Measurements from ENCODE around the gene GGACT. TPM values are rescaled to one million over a fixed set of nuclear protein-coding genes. Genes with fewer than 3 reads are reported as not detected.

GGACT gene
- total and polyA plus RNA-seq, 2 experiments from 2014 or later: 0.70 to 5.6 TPM

DNA sequence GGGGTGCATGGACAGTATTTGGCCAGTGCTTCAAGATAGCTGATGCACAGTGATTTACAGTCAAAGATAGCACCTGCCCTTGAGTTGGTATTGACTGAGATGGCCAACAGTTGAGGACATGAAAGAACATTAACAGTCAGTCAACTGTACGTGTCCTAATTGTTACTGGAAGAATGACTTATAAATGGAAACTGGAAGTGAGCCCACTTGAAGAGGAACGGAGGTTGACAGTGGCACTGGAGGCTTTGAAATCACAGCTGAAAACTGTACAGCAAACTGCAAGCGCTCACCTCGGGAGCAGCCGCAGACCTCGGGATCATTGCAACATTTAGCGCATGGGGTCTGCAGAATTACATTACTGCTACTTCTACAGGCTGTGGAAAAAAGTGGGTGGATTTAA, 77.1 kb downstream of the GGACT start:
- TF ChIP-seq EZH2 (IDR thresholded peaks at IDR 0.05; ENCODE audit: borderline replicate concordance) (no peak), CTCF (IDR thresholded peaks at IDR 0.05; ENCODE audit: poor library complexity) (no peak), EZH2phosphoT487 (IDR thresholded peaks at IDR 0.05; ENCODE audit: low read depth, severe bottlenecking, unreplicated experiment) (no peak)
- H2AFZ ChIP-seq: no peak overlapping the region
- no peaks in the 10 kb centered on the region for H3K9me3 ChIP-seq (ENCODE audit: low read depth)
- no peak overlapping the region for H3K27ac ChIP-seq
- no peak for DNase-seq (ENCODE audit: low spot score)
- no peaks in the 10 kb centered on the region for H3K36me3 ChIP-seq (replicated peaks; ENCODE audit: insufficient read depth, low read depth)
- H3K79me2 ChIP-seq: no peaks in the 10 kb centered on the region
- WGBS (ENCODE audit: low lambda C conversion rate, missing lambda C conversion rate): 89% methylated on average over 7 of the region's 7 CpGs
- H3K4me1 ChIP-seq (ENCODE audit: insufficient read depth): no peaks in the 10 kb centered on the region
- H3K27me3 ChIP-seq: no peaks in the 10 kb centered on the region
- H3K9me2 ChIP-seq (replicated peaks; ENCODE audit: insufficient read depth): no peaks in the 10 kb centered on the region
- no peak overlapping the region for H3K4me3 ChIP-seq
- no peak overlapping the region for H3K4me2 ChIP-seq
- no peaks in the 10 kb centered on the region for H4K20me1 ChIP-seq (ENCODE audit: insufficient read depth, poor library complexity, severe bottlenecking)

DNA sequence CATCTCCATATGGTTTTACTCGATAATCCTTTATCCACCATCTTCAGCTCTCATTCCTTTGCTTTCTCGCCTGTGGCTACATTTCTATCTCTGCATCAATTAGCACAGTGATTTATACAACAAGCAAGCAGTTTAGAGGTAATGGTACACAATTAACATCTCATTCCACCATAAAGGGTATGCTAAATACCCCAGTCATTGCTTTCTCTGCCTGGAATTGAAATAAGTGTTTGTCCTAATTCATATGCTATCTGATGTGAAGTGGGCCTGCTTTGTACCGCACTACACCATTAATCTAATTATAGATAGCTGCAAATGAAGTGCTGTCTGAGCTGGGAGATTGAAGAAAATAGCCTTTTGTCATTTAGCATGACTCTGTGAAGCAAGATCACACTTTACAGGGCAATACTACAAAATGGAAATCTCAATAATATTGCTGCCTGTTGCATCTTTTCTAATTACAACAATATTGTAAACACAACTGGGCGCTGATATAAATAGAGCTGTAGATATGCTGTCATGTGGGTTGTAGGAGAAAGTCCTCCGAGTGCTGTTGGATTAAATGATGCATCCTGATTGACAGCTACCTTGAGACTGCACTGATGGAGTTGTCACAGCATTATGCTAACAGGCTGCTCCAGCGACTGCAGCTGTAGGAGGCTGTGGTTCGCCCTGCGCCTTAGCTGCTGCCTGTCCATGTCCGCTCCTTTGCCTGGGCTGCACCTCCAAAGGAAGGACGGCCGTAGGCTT, 78.2 kb downstream of the GGACT start:
- no peaks in the 10 kb centered on the region for H3K9me3 ChIP-seq (ENCODE audit: low read depth)
- H4K20me1 ChIP-seq (ENCODE audit: insufficient read depth, poor library complexity, severe bottlenecking): no peaks in the 10 kb centered on the region
- H3K79me2 ChIP-seq: no peaks in the 10 kb centered on the region
- no peaks in the 10 kb centered on the region for H3K4me1 ChIP-seq (ENCODE audit: insufficient read depth)
- no peak overlapping the region for H3K4me3 ChIP-seq
- no peaks in the 10 kb centered on the region for H3K9me2 ChIP-seq (replicated peaks; ENCODE audit: insufficient read depth)
- 73% methylated on average over 11 of the region's 11 CpGs for WGBS (ENCODE audit: low lambda C conversion rate, missing lambda C conversion rate)
- no peak overlapping the region for H3K4me2 ChIP-seq
- DNase-seq (ENCODE audit: low spot score): no peak
- H3K27me3 ChIP-seq: no peaks in the 10 kb centered on the region
- H3K36me3 ChIP-seq (replicated peaks; ENCODE audit: insufficient read depth, low read depth): no peaks in the 10 kb centered on the region
- no peak overlapping the region for H3K27ac ChIP-seq
- H2AFZ ChIP-seq: no peak overlapping the region
- TF ChIP-seq CTCF (IDR thresholded peaks at IDR 0.05; ENCODE audit: poor library complexity): no peak
- TF ChIP-seq EZH2 (IDR thresholded peaks at IDR 0.05; ENCODE audit: borderline replicate concordance): no peak
- no peak for TF ChIP-seq EZH2phosphoT487 (IDR thresholded peaks at IDR 0.05; ENCODE audit: low read depth, severe bottlenecking, unreplicated experiment)

- TF ChIP-seq CTCF (IDR thresholded peaks at IDR 0.05; ENCODE audit: poor library complexity) (no peak), EZH2phosphoT487 (IDR thresholded peaks at IDR 0.05; ENCODE audit: low read depth, severe bottlenecking, unreplicated experiment) (no peak), EZH2 (IDR thresholded peaks at IDR 0.05; ENCODE audit: borderline replicate concordance) (no peak)
- H4K20me1 ChIP-seq (ENCODE audit: insufficient read depth, poor library complexity, severe bottlenecking): no peaks in the 10 kb centered on the region
- H3K36me3 ChIP-seq (replicated peaks; ENCODE audit: insufficient read depth, low read depth): no peaks in the 10 kb centered on the region
- no peaks in the 10 kb centered on the region for H3K9me3 ChIP-seq (ENCODE audit: low read depth)
- no peaks in the 10 kb centered on the region for H3K9me2 ChIP-seq (replicated peaks; ENCODE audit: insufficient read depth)
- H3K79me2 ChIP-seq: no peaks in the 10 kb centered on the region
- H3K27ac ChIP-seq: no peak overlapping the region
- H3K27me3 ChIP-seq: no peaks in the 10 kb centered on the region
- WGBS (ENCODE audit: low lambda C conversion rate, missing lambda C conversion rate): 77% methylated on average over 8 of the region's 8 CpGs
- no peak overlapping the region for H3K4me3 ChIP-seq
- no peak overlapping the region for H3K4me2 ChIP-seq
- no peak for DNase-seq (ENCODE audit: low spot score)
- H2AFZ ChIP-seq: no peak overlapping the region
- H3K4me1 ChIP-seq (ENCODE audit: insufficient read depth): no peaks in the 10 kb centered on the region
Observed at GRCh38 chr13:100508996-100509395, 79.6 kb downstream of the GGACT start.

Data from hepatocyte (in vitro differentiated cells).